HepG2 (cell line): Measurements from ENCODE around the gene CDC25C. TPM values are rescaled to one million over a fixed set of nuclear protein-coding genes. Genes with fewer than 3 reads are reported as not detected.

Experiments
- CCDC6 ChIP-seq: sonication (generic); formaldehyde crosslinking; IDR thresholded peaks from 2 replicates; pipeline ENCODE4 v1.8.1; 2022; ENCODE audit warnings: mild to moderate bottlenecking, missing genetic modification reagents, moderate library complexity
- DPF2 ChIP-seq: sonication (generic); formaldehyde crosslinking; IDR thresholded peaks from 2 replicates; pipeline ENCODE4 v1.4.0; 2020; ENCODE audit warnings: mild to moderate bottlenecking, low read depth, missing genetic modification reagents, borderline replicate concordance
- HES4 ChIP-seq: sonication (generic); formaldehyde crosslinking; IDR thresholded peaks from 2 replicates; pipeline ENCODE4 v1.9.0; 2021; ENCODE audit warnings: mild to moderate bottlenecking, missing genetic modification reagents, borderline replicate concordance
- MXD4 ChIP-seq: IDR thresholded peaks from 2 replicates; pipeline ENCODE4 v1.6.1; 2016; ENCODE audit warnings: mild to moderate bottlenecking, missing biosample characterization, missing genetic modification reagents
- NR2C2 ChIP-seq: sonication (generic); formaldehyde crosslinking; IDR thresholded peaks from 2 replicates; pipeline ENCODE4 v1.4.0; 2020; ENCODE audit warnings: missing genetic modification reagents, mild to moderate bottlenecking, moderate library complexity, borderline replicate concordance
- SAFB2 ChIP-seq: sonication (generic); formaldehyde crosslinking; IDR thresholded peaks from 2 replicates; pipeline ENCODE4 v1.5.1; 2020; ENCODE audit warnings: missing genetic modification reagents, low read depth, mild to moderate bottlenecking, borderline replicate concordance
- SOX5 ChIP-seq: IDR thresholded peaks from 2 replicates; pipeline ENCODE4 v1.6.1; 2016; ENCODE audit warnings: borderline replicate concordance
- SP4 ChIP-seq: sonication (generic); formaldehyde crosslinking; IDR thresholded peaks from 2 replicates; pipeline ENCODE4 v1.8.1; 2023; ENCODE audit warnings: mild to moderate bottlenecking, missing genetic modification reagents
- ZBTB21 ChIP-seq: sonication (generic); formaldehyde crosslinking; IDR thresholded peaks from 2 replicates; pipeline ENCODE4 v1.4.0; 2020; ENCODE audit warnings: missing genetic modification reagents
- ZFP36 ChIP-seq: fragments of 150-350 bp; IDR thresholded peaks from 2 replicates; pipeline ENCODE4 v1.6.1; 2018; ENCODE audit warnings: borderline replicate concordance, low read length, low read depth; ENCODE audit not compliant: partially characterized antibody
- ZFYVE20 ChIP-seq: sonication (generic); formaldehyde crosslinking; IDR thresholded peaks from 2 replicates; pipeline ENCODE4 v1.8.0; 2023; ENCODE audit warnings: low read depth, mild to moderate bottlenecking, moderate library complexity, missing genetic modification reagents, borderline replicate concordance
- ZNF136 ChIP-seq: sonication (generic); formaldehyde crosslinking; IDR thresholded peaks from 2 replicates; pipeline ENCODE4 v1.8.1; 2022; ENCODE audit warnings: low read depth, mild to moderate bottlenecking, moderate library complexity, missing genetic modification reagents
- ZNF563 ChIP-seq: sonication (generic); formaldehyde crosslinking; IDR thresholded peaks from 2 replicates; pipeline ENCODE4 v1.8.0; 2022; ENCODE audit warnings: mild to moderate bottlenecking, moderate library complexity, missing genetic modification reagents
- polyA plus RNA-seq, 8 experiments: library from polyadenylated mRNA; depleted of rRNA in 3 of 8; stranded (reverse) in 7 of 8; unstranded in 1 of 8; fragments of >200 nt; fragmentation: Illumina TruSeq in 4 of 8; extraction: Trizol in 4 of 8; gene quantifications; 2 replicates each; pipeline versions ENCODE4 v1.2.1 to v1.2.3, GENCODE V29; 2011 to 2016; ENCODE audit warnings: low read depth in 4 of 8, missing spikeins in 1 of 8, mixed read lengths in 1 of 8; ENCODE audit not compliant: insufficient read depth in 1 of 8
- total RNA-seq, 5 experiments: library from RNA; depleted of rRNA; stranded (reverse); fragments of >200 nt; fragmentation: Illumina TruSeq; extraction: Trizol; gene quantifications; 2 replicates each; pipeline ENCODE4 v1.2.3, GENCODE V29; 2016; ENCODE audit warnings: low read depth in 1 of 5
- TF ChIP-seq, protein P1 (sequence below): sonication (generic); formaldehyde crosslinking; IDR thresholded peaks from 2 replicates; pipeline ENCODE4 v1.4.0; 2020; ENCODE audit warnings: mild to moderate bottlenecking, missing genetic modification reagents
- TF ChIP-seq, protein P2 (sequence below): conservative IDR thresholded peaks from 2 replicates; pipeline ENCODE4 v1.6.1; 2018; ENCODE audit warnings: missing genetic modification reagents
- TF ChIP-seq, protein P3 (sequence below): sonication (generic); formaldehyde crosslinking; IDR thresholded peaks from 2 replicates; pipeline ENCODE4 v1.4.0; 2020; ENCODE audit warnings: missing genetic modification reagents
- TF ChIP-seq, protein P4 (sequence below), 2 experiments: sonication (generic) in 1 of 2; formaldehyde crosslinking in 1 of 2; IDR thresholded peaks; 2 replicates each; pipeline versions ENCODE4 v1.4.0 to v1.6.1; 2016 to 2020; ENCODE audit warnings: borderline replicate concordance in 1 of 2, low read depth in 1 of 2, mild to moderate bottlenecking in 1 of 2, missing genetic modification reagents in 1 of 2

Gene CDC25C
- total and polyA plus RNA-seq, 2 of the 13 experiments (the other 11 are each of a cell fraction or from before 2014, with no cell fraction given), result 17.7 to 27.6 TPM

DNA sequence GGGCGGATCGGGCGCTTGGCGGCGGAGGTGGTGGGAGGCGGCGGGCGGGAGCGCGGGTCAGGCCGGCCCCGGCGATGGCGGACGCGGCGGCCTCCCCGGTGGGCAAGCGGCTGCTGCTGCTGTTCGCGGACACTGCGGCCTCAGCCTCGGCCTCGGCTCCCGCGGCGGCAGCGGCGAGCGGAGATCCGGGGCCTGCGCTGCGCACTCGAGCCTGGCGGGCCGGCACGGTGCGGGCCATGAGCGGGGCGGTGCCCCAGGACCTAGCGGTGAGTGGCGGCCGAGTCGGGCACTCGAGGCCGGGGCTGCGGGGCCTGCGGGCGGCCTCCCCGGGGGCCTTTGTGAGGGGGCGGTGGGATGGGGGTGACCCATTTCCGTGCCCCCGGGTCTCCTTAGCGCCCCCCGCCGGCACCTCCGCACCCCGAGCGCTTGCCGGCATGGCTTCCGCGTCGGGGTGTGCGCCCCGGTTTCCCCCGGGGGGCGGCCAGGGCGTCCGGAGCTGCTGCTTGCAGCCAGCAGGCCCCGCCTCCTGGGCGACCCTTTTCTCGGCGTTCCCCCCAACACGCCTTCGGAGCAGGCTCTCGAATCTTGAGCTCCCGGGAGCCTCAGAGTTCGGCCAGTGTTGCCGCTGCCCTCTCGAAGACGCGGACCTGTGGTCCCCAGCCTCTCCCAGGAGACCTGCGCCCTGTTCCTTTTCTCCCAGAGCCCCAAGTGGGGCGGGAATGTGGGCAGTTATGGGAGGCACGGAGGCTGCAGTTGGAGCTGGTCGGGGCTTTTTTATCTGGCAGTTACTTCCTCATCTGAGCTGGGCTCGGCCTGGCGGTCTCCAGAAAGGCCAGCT, 21.3 kb upstream of the CDC25C start (continued):
- TF ChIP-seq, protein P1, sequence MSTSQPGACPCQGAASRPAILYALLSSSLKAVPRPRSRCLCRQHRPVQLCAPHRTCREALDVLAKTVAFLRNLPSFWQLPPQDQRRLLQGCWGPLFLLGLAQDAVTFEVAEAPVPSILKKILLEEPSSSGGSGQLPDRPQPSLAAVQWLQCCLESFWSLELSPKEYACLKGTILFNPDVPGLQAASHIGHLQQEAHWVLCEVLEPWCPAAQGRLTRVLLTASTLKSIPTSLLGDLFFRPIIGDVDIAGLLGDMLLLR (CRISPR knock-in tag), result no peak
- TF ChIP-seq MXD4 (CRISPR knock-in tag) (no peak), ZBTB21 (CRISPR knock-in tag) (no peak), SP4 (no peak; the same call in 1 of the 2 replicates), ZFYVE20 (CRISPR knock-in tag) (no peak), CCDC6 (no peak; the same call in 1 of the 2 replicates), HES4 (no peak), DPF2 (CRISPR knock-in tag) (no peak), ZNF136 (no peak), ZNF563 (CRISPR knock-in tag) (peak; percentile 73; the same call in 1 of the 2 replicates), SOX5 (CRISPR knock-in tag) (no peak), NR2C2 (CRISPR knock-in tag) (no peak), ZFP36 (no peak), SAFB2 (CRISPR knock-in tag) (no peak)
- TF ChIP-seq, protein P2, sequence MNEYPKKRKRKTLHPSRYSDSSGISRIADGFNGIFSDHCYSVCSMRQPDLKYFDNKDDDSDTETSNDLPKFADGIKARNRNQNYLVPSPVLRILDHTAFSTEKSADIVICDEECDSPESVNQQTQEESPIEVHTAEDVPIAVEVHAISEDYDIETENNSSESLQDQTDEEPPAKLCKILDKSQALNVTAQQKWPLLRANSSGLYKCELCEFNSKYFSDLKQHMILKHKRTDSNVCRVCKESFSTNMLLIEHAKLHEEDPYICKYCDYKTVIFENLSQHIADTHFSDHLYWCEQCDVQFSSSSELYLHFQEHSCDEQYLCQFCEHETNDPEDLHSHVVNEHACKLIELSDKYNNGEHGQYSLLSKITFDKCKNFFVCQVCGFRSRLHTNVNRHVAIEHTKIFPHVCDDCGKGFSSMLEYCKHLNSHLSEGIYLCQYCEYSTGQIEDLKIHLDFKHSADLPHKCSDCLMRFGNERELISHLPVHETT, result no peak; the same call in 1 of the 2 replicates
- TF ChIP-seq, protein P3, sequence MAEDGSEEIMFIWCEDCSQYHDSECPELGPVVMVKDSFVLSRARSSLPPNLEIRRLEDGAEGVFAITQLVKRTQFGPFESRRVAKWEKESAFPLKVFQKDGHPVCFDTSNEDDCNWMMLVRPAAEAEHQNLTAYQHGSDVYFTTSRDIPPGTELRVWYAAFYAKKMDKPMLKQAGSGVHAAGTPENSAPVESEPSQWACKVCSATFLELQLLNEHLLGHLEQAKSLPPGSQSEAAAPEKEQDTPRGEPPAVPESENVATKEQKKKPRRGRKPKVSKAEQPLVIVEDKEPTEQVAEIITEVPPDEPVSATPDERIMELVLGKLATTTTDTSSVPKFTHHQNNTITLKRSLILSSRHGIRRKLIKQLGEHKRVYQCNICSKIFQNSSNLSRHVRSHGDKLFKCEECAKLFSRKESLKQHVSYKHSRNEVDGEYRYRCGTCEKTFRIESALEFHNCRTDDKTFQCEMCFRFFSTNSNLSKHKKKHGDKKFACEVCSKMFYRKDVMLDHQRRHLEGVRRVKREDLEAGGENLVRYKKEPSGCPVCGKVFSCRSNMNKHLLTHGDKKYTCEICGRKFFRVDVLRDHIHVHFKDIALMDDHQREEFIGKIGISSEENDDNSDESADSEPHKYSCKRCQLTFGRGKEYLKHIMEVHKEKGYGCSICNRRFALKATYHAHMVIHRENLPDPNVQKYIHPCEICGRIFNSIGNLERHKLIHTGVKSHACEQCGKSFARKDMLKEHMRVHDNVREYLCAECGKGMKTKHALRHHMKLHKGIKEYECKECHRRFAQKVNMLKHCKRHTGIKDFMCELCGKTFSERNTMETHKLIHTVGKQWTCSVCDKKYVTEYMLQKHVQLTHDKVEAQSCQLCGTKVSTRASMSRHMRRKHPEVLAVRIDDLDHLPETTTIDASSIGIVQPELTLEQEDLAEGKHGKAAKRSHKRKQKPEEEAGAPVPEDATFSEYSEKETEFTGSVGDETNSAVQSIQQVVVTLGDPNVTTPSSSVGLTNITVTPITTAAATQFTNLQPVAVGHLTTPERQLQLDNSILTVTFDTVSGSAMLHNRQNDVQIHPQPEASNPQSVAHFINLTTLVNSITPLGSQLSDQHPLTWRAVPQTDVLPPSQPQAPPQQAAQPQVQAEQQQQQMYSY (CRISPR knock-in tag), result no peak
- TF ChIP-seq, protein P4, sequence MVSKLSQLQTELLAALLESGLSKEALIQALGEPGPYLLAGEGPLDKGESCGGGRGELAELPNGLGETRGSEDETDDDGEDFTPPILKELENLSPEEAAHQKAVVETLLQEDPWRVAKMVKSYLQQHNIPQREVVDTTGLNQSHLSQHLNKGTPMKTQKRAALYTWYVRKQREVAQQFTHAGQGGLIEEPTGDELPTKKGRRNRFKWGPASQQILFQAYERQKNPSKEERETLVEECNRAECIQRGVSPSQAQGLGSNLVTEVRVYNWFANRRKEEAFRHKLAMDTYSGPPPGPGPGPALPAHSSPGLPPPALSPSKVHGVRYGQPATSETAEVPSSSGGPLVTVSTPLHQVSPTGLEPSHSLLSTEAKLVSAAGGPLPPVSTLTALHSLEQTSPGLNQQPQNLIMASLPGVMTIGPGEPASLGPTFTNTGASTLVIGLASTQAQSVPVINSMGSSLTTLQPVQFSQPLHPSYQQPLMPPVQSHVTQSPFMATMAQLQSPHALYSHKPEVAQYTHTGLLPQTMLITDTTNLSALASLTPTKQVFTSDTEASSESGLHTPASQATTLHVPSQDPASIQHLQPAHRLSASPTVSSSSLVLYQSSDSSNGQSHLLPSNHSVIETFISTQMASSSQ (IDR thresholded peaks at IDR 0.05; ENCODE audit: low read depth), result no peak
- TF ChIP-seq, protein P4 (CRISPR knock-in tag; IDR thresholded peaks at IDR 0.05; ENCODE audit: borderline replicate concordance), result no peak
